ENCODE data around the gene TP53I11. TPM values are rescaled to one million over a fixed set of nuclear protein-coding genes. Genes with fewer than 3 reads are reported as not detected.

The TP53I11 gene
- total RNA-seq, 1 donor, result 47.8 TPM

GRCh38 chr11:44936525-44936924, 14.2 kb downstream of the TP53I11 start:
- Histone ChIP-seq H4K20me1 (ENCODE audit: insufficient read depth, low read length) (peaks cover 3% of the 10 kb centered on the region), H3K36me3 (ENCODE audit: insufficient read depth, low read length) (no peaks in the 10 kb centered on the region), H3K9me3 (ENCODE audit: low read depth, low read length) (no peaks in the 10 kb centered on the region), H3K79me2 (ENCODE audit: insufficient read depth, low read length) (no peaks in the 10 kb centered on the region), H3K4me3 (ENCODE audit: insufficient read depth, low read length) (no peak overlapping the region), H2AFZ (ENCODE audit: low read length) (no peak overlapping the region), H3K27ac (ENCODE audit: low read depth, low read length) (no peak overlapping the region), H3K4me2 (ENCODE audit: insufficient read depth, low read length) (no peak overlapping the region), H3K27me3 (ENCODE audit: insufficient read depth, low read length) (peaks cover 7% of the 10 kb centered on the region), H3K4me1 (ENCODE audit: insufficient read depth, low read length) (no peaks in the 10 kb centered on the region)
- peak; percentile 93 for DNase-seq (ENCODE audit: insufficient read length, low spot score, missing footprints)
- peak; percentile 87 for TF ChIP-seq CTCF (IDR thresholded peaks at IDR 0.05; ENCODE audit: extremely low read depth, low read depth, low read length)

GRCh38 chr11:44934735-44935250, 15.9 kb downstream of the TP53I11 start:
- H2AFZ ChIP-seq (ENCODE audit: low read length), result no peak overlapping the region
- peaks cover 17% of the 10 kb centered on the region for H3K27me3 ChIP-seq (ENCODE audit: insufficient read depth, low read length)
- TF ChIP-seq CTCF (IDR thresholded peaks at IDR 0.05; ENCODE audit: extremely low read depth, low read depth, low read length), result no peak
- no peaks in the 10 kb centered on the region for H3K79me2 ChIP-seq (ENCODE audit: insufficient read depth, low read length)
- no peaks in the 10 kb centered on the region for H3K4me1 ChIP-seq (ENCODE audit: insufficient read depth, low read length)
- no peak overlapping the region for H3K27ac ChIP-seq (ENCODE audit: low read depth, low read length)
- H4K20me1 ChIP-seq (ENCODE audit: insufficient read depth, low read length), result no peaks in the 10 kb centered on the region
- H3K4me3 ChIP-seq (ENCODE audit: insufficient read depth, low read length), result no peak overlapping the region
- DNase-seq (ENCODE audit: insufficient read length, low spot score, missing footprints), result no peak
- H3K9me3 ChIP-seq (ENCODE audit: low read depth, low read length), result no peaks in the 10 kb centered on the region
- H3K36me3 ChIP-seq (ENCODE audit: insufficient read depth, low read length), result no peaks in the 10 kb centered on the region
- H3K4me2 ChIP-seq (ENCODE audit: insufficient read depth, low read length), result no peak overlapping the region

- Histone ChIP-seq H3K79me2 (ENCODE audit: insufficient read depth, low read length) (no peaks in the 10 kb centered on the region), H3K27me3 (ENCODE audit: insufficient read depth, low read length) (peaks cover 18% of the 10 kb centered on the region), H3K27ac (ENCODE audit: low read depth, low read length) (no peak overlapping the region), H3K9me3 (ENCODE audit: low read depth, low read length) (no peaks in the 10 kb centered on the region), H4K20me1 (ENCODE audit: insufficient read depth, low read length) (no peaks in the 10 kb centered on the region), H3K4me3 (ENCODE audit: insufficient read depth, low read length) (no peak overlapping the region), H3K36me3 (ENCODE audit: insufficient read depth, low read length) (no peaks in the 10 kb centered on the region), H3K4me1 (ENCODE audit: insufficient read depth, low read length) (no peaks in the 10 kb centered on the region), H3K4me2 (ENCODE audit: insufficient read depth, low read length) (no peak overlapping the region), H2AFZ (ENCODE audit: low read length) (no peak overlapping the region)
- no peak for TF ChIP-seq CTCF (IDR thresholded peaks at IDR 0.05; ENCODE audit: extremely low read depth, low read depth, low read length)
- DNase-seq (ENCODE audit: insufficient read length, low spot score, missing footprints), result no peak
Observed at GRCh38 chr11:44934110-44934509, 16.6 kb downstream of the TP53I11 start.

GRCh38 chr11:44931466-44931865, 19.2 kb downstream of the TP53I11 start:
- H3K79me2 ChIP-seq (ENCODE audit: insufficient read depth, low read length), result no peaks in the 10 kb centered on the region
- no peaks in the 10 kb centered on the region for H3K4me1 ChIP-seq (ENCODE audit: insufficient read depth, low read length)
- no peak overlapping the region for H3K4me3 ChIP-seq (ENCODE audit: insufficient read depth, low read length)
- H3K27me3 ChIP-seq (ENCODE audit: insufficient read depth, low read length), result peaks cover 20% of the 10 kb centered on the region
- no peak overlapping the region for H3K27ac ChIP-seq (ENCODE audit: low read depth, low read length)
- H4K20me1 ChIP-seq (ENCODE audit: insufficient read depth, low read length), result peaks cover 7% of the 10 kb centered on the region
- H3K36me3 ChIP-seq (ENCODE audit: insufficient read depth, low read length), result no peaks in the 10 kb centered on the region
- DNase-seq (ENCODE audit: insufficient read length, low spot score, missing footprints), result no peak
- H2AFZ ChIP-seq (ENCODE audit: low read length), result no peak overlapping the region
- no peaks in the 10 kb centered on the region for H3K9me3 ChIP-seq (ENCODE audit: low read depth, low read length)
- TF ChIP-seq CTCF (IDR thresholded peaks at IDR 0.05; ENCODE audit: extremely low read depth, low read depth, low read length), result no peak
- H3K4me2 ChIP-seq (ENCODE audit: insufficient read depth, low read length), result no peak overlapping the region
